ENCODE data around the gene VEZF1.

VEZF1 gene, protein sequence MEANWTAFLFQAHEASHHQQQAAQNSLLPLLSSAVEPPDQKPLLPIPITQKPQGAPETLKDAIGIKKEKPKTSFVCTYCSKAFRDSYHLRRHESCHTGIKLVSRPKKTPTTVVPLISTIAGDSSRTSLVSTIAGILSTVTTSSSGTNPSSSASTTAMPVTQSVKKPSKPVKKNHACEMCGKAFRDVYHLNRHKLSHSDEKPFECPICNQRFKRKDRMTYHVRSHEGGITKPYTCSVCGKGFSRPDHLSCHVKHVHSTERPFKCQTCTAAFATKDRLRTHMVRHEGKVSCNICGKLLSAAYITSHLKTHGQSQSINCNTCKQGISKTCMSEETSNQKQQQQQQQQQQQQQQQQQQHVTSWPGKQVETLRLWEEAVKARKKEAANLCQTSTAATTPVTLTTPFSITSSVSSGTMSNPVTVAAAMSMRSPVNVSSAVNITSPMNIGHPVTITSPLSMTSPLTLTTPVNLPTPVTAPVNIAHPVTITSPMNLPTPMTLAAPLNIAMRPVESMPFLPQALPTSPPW

DNA sequence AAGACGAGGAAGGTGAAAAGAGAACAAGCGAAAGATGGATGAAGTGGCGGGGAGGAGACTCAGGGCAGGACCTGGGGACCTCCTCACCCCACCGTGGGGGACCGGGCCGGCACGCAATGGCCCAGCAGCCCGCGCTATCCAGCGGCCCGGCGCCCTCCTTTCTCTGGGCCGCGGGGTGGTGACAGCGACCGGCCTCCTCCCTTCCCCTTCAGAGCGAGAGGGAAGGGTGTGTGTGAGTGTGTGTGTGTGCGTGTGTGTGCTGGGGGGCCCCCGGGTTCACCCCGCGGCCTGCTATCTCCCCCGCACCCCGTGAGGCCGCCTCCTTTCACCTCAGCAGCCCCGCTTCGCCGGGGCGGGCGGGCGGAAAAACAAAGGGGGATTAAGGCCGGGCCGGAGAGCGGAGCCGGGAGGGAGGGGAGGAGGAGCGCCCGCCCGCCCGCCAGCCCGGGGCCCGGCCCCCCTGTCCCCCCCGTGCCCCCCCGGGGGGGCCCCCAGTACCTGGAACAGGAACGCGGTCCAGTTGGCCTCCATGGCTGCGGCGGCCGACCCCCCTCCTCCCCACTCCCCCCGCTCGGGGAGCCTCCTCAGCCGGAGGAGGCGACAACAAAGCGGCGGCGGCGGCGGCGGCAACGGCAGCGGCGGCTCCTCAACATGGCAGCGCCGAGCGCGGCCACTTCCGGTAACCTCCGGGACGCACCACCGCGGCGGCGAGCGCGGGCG, at the start of gene VEZF1:
VEZF1 (minus strand) TSS at position 674 of the 720 bp plus-strand sequence; CDS start at position 531, 143 bp downstream.
- TF ChIP-seq CTCF (IDR thresholded peaks at IDR 0.05; ENCODE audit: control extremely low read depth, extremely low read depth, low read depth, missing control alignments) = no peak
- ChIA-PET CTCF (interaction anchor here (3.4 to 16.6 kb wide), 3 partner anchors 12 to 129 kb away, joined by 17 to 478 read pairs (median 89); partner anchors contain the start of gene MRPS23), POLR2A (interaction anchor here (1.0 kb wide), 2 partner anchors 12 to 19 kb away, joined by 4 to 7 read pairs; partner anchors contain the start of gene SRSF1)
- peak; percentile 86 for DNase-seq (ENCODE audit: extremely low spot score)

DNA sequence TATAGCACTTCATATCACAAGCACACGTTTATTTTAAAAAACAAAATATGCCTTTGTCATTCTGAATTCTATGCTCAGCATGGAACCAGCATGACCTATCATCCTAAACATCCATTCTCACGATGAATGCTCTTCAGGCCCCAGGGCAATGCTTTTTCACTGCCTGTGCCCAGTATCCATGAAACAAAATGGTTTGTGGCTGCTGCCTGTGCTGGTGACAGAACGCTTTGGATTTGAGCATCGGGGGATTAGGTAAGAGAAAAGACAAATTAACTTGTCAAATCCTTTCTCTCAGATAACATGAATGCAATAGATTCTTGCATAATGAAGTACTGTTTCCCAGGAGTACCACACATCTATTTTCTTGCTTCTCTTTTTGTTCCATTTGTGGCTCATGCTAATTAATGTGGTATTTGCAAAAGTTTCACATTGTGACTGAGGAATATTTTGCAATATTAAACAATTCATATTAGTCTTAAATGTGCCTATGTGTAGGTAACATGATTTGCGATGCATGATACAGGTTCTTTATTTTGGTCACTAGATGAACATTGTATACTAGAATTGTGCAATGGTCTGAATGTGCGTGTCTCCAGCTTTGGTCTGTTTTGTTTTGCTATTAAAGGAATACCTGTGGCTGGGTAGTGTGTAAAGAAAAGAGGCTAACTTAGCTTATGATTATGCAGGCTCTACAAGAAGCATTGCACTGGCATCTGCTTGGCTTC, 44.8 kb upstream of the VEZF1 start:
- TF ChIP-seq CTCF (IDR thresholded peaks at IDR 0.05; ENCODE audit: control extremely low read depth, extremely low read depth, low read depth, missing control alignments) = no peak
- DNase-seq (ENCODE audit: extremely low spot score) = no peak
- POLR2A ChIA-PET = no interaction called here
- CTCF ChIA-PET = no interaction called here

GRCh38 chr17:58028578-58028977, 40.5 kb upstream of the VEZF1 start:
- ChIA-PET CTCF (interaction anchor here (1.1 kb wide), 1 partner anchor 11 kb away, joined by 3 read pairs; no protein-coding TSS in a partner anchor), POLR2A (no interaction called here)
- no peak for TF ChIP-seq CTCF (IDR thresholded peaks at IDR 0.05; ENCODE audit: control extremely low read depth, extremely low read depth, low read depth, missing control alignments)
- DNase-seq (ENCODE audit: extremely low spot score) = no peak

DNA sequence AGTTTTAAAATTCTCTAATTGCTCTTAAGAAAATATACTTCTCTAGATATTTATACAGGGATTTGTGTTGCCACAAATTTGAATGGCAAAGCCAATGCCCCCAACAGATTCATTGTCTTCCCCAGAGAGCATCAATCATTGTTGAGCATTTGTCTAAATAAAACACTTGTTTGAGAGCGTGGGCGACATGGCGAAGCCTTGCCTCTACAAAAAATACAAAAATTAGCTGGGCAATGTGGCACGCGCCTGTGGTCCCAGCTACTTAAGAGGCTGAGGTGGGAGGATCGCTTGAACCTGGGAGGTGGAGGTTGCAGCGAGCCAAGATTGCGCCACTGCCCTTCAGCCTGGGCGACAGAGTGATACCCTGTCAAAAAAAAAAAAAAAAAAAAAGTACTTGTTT, 32.3 kb upstream of the VEZF1 start:
- no peak for DNase-seq (ENCODE audit: extremely low spot score)
- ChIA-PET POLR2A (no interaction called here), CTCF (no interaction called here)
- no peak for TF ChIP-seq CTCF (IDR thresholded peaks at IDR 0.05; ENCODE audit: control extremely low read depth, extremely low read depth, low read depth, missing control alignments)

DNA sequence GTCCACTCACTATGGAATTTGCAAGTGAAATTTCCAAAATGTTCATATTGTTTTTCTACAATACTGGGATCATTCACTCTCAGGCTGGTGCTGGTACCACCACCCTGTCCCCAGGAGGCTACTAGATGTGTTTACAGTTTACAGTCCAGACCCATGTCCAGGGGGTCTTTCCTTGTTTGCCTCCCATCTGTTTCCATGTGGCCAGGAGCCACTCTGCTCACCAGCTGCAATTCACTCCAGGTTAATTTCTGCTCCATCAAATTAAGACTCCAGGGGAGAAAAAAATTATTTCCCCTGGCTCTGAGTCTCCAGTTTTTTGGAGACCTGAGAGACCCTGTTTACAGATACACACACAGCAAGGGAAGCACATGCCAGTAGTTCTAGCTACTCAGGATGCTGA, 31.5 kb upstream of the VEZF1 start:
- POLR2A ChIA-PET = no interaction called here

More for the DNA sequence above, 31.5 kb upstream of the VEZF1 start:
- TF ChIP-seq CTCF (IDR thresholded peaks at IDR 0.05; ENCODE audit: control extremely low read depth, extremely low read depth, low read depth, missing control alignments) = no peak
- CTCF ChIA-PET = interaction anchor here (0.8 to 1.7 kb wide), 3 partner anchors 8 to 52 kb away, joined by 3 to 5 read pairs (median 3); no protein-coding TSS in a partner anchor
- no peak for DNase-seq (ENCODE audit: extremely low spot score)
